ENCODE results near the gene TEX11.

TEX11 gene

GRCh38 chrX:70481471-70482270, 426.8 kb downstream of the TEX11 start:
- Histone ChIP-seq H3K79me2 (ENCODE audit: insufficient read depth, low read length) (no peaks in the 10 kb centered on the region), H3K9me3 (ENCODE audit: insufficient read depth, low read length) (no peaks in the 10 kb centered on the region), H3K4me2 (ENCODE audit: low read depth, low read length, poor library complexity, severe bottlenecking) (no peak overlapping the region), H3K27ac (ENCODE audit: low read depth, low read length) (no peak overlapping the region), H3K27me3 (ENCODE audit: low read length) (no peaks in the 10 kb centered on the region), H2AFZ (ENCODE audit: low read depth, low read length, severe bottlenecking) (no peak overlapping the region), H3K36me3 (ENCODE audit: low read length) (no peaks in the 10 kb centered on the region), H4K20me1 (ENCODE audit: low read depth, low read length) (no peaks in the 10 kb centered on the region), H3K9ac (ENCODE audit: low read length) (no peak overlapping the region), H3F3A (ENCODE audit: insufficient read depth) (no peaks in the 10 kb centered on the region), H3K9me2 (replicated peaks; ENCODE audit: insufficient read depth, low read length) (no peaks in the 10 kb centered on the region), H3K4me3 (ENCODE audit: insufficient read depth, low read length, poor library complexity, severe bottlenecking) (no peak overlapping the region)
- TF ChIP-seq CTCF (IDR thresholded peaks at IDR 0.05; ENCODE audit: insufficient read depth, low read length, poor library complexity, severe bottlenecking) (no peak), EZH2phosphoT487 (conservative IDR thresholded peaks at IDR 0.05; ENCODE audit: low read length) (no peak)

GRCh38 chrX:70480660-70481018, 427.9 kb downstream of the TEX11 start:
- no peak overlapping the region for H3K9ac ChIP-seq (ENCODE audit: low read length)
- H3K4me3 ChIP-seq (ENCODE audit: insufficient read depth, low read length, poor library complexity, severe bottlenecking): no peak overlapping the region
- H3K4me2 ChIP-seq (ENCODE audit: low read depth, low read length, poor library complexity, severe bottlenecking): no peak overlapping the region

GRCh38 chrX:70479922-70480659, 428.4 kb downstream of the TEX11 start:
- Histone ChIP-seq H3F3A (ENCODE audit: insufficient read depth) (no peaks in the 10 kb centered on the region), H3K27me3 (ENCODE audit: low read length) (no peaks in the 10 kb centered on the region), H3K79me2 (ENCODE audit: insufficient read depth, low read length) (no peaks in the 10 kb centered on the region), H3K27ac (ENCODE audit: low read depth, low read length) (no peak overlapping the region), H3K4me3 (ENCODE audit: insufficient read depth, low read length, poor library complexity, severe bottlenecking) (no peak overlapping the region), H3K4me2 (ENCODE audit: low read depth, low read length, poor library complexity, severe bottlenecking) (no peak overlapping the region), H4K20me1 (ENCODE audit: low read depth, low read length) (no peaks in the 10 kb centered on the region), H3K9me2 (replicated peaks; ENCODE audit: insufficient read depth, low read length) (no peaks in the 10 kb centered on the region), H2AFZ (ENCODE audit: low read depth, low read length, severe bottlenecking) (no peak overlapping the region), H3K9ac (ENCODE audit: low read length) (no peak overlapping the region), H3K9me3 (ENCODE audit: insufficient read depth, low read length) (no peaks in the 10 kb centered on the region), H3K36me3 (ENCODE audit: low read length) (no peaks in the 10 kb centered on the region)
- TF ChIP-seq CTCF (IDR thresholded peaks at IDR 0.05; ENCODE audit: insufficient read depth, low read length, poor library complexity, severe bottlenecking) (no peak), EZH2phosphoT487 (conservative IDR thresholded peaks at IDR 0.05; ENCODE audit: low read length) (no peak)

More at GRCh38 chrX:70480660-70481018, 427.9 kb downstream of the TEX11 start:
- no peak overlapping the region for H2AFZ ChIP-seq (ENCODE audit: low read depth, low read length, severe bottlenecking)
- no peaks in the 10 kb centered on the region for H4K20me1 ChIP-seq (ENCODE audit: low read depth, low read length)
- H3K27ac ChIP-seq (ENCODE audit: low read depth, low read length): no peak overlapping the region
- TF ChIP-seq EZH2phosphoT487 (conservative IDR thresholded peaks at IDR 0.05; ENCODE audit: low read length) (no peak), CTCF (IDR thresholded peaks at IDR 0.05; ENCODE audit: insufficient read depth, low read length, poor library complexity, severe bottlenecking) (no peak)
- H3K79me2 ChIP-seq (ENCODE audit: insufficient read depth, low read length): no peaks in the 10 kb centered on the region
- H3K9me2 ChIP-seq (replicated peaks; ENCODE audit: insufficient read depth, low read length): no peaks in the 10 kb centered on the region
- no peaks in the 10 kb centered on the region for H3K36me3 ChIP-seq (ENCODE audit: low read length)
- H3K9me3 ChIP-seq (ENCODE audit: insufficient read depth, low read length): no peaks in the 10 kb centered on the region
- H3F3A ChIP-seq (ENCODE audit: insufficient read depth): no peaks in the 10 kb centered on the region
- no peaks in the 10 kb centered on the region for H3K27me3 ChIP-seq (ENCODE audit: low read length)
